ENCODE results near the gene ACADSB.

DNA sequence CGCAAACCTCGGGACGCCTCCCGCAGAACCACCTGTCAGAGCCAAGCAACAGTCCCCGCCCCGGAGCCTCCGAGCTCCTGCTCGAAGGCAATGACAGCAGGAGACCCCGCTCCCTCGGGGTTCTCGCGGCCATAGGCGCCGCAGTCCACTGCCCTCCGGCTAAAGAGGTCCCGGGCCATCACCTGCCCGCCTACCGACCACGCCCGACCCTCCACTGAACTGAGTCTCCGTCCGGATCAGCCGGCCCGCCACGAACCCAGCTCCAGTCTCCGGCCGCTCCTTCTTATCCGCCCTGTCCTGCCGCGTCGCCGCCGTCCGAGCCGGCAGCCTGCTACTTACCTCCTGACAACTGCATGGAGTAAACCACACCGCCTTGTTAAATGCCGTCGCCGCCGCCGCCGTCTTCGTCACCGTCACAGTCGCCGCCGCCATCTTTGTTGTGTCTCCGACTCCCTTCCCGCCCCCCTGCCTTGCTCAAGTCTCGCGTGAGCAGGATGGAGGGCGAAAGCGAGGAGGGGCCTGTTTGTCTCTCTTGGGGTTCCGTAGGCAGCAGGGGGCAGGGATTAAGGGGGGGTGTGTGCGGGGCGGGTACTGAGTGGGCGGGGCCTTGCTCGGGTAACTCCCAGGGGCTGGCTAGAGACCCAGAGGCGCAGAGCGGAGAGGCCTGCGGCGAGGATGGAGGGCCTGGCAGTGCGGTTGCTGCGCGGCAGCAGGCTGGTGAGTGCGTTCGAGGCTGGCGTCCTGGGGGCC is at the start of gene ACADSB, which contains the start of gene IKZF5:
- TF ChIP-seq, protein P1, sequence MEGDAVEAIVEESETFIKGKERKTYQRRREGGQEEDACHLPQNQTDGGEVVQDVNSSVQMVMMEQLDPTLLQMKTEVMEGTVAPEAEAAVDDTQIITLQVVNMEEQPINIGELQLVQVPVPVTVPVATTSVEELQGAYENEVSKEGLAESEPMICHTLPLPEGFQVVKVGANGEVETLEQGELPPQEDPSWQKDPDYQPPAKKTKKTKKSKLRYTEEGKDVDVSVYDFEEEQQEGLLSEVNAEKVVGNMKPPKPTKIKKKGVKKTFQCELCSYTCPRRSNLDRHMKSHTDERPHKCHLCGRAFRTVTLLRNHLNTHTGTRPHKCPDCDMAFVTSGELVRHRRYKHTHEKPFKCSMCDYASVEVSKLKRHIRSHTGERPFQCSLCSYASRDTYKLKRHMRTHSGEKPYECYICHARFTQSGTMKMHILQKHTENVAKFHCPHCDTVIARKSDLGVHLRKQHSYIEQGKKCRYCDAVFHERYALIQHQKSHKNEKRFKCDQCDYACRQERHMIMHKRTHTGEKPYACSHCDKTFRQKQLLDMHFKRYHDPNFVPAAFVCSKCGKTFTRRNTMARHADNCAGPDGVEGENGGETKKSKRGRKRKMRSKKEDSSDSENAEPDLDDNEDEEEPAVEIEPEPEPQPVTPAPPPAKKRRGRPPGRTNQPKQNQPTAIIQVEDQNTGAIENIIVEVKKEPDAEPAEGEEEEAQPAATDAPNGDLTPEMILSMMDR (IDR thresholded peaks at IDR 0.05) = peak in 1 of 3 experiments; percentile 14
- peak; percentile 74 for TF ChIP-seq POLR2A (IDR thresholded peaks at IDR 0.05)
